ENCODE results near the gene CAPN8.
"Not testable (repeated sequence)": the region's sequence is repeated elsewhere in the genome, so short reads cannot be mapped to it uniquely, and the experiment has no call there.

Gene CAPN8

DNA sequence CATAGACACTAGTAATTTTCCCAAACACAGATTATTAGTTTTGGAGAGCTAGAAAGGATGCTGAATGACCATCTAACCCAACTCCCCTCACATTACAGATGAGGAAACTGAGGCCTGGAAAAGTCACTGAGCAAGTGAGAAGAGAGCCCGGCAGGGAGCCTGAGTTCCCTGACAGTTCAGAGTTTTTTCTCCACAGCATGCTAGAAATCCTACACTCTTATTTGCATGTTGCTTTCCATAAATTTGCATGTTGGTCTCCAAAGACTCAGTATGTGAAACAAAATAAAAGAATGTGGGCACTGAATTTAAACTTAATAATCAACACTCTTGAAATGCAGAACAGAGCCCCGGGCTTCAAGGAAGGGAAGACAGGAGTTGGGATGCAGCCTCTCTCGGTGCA, 140.0 kb downstream of the CAPN8 start:
- DNase-seq, result no peak

DNA sequence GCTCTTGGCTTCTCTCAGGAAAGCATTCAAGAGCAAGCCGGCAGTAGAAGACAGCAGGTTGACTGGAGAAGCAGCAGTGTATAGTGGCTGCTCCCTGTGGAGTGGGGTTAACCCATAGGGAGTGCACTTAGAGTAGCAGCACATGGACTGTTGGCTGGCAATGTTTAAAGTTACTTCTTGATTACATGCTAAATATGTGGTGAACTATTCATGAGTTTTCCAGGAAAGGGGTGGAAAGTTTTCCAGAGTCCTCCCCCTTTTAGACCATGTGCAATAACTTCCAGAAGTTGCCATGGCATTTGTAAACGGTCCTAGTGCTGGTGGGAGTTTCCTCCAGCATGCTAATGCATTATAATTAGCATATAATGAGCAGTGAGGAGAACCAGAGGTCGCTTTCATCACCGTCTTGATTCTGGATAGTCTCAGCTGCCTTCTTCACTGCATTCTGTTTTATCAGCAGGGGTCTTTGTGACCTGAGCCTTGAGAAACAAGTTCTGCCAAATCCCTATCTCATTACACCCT, 140.5 kb downstream of the CAPN8 start:
- DNase-seq, result no peak

DNA sequence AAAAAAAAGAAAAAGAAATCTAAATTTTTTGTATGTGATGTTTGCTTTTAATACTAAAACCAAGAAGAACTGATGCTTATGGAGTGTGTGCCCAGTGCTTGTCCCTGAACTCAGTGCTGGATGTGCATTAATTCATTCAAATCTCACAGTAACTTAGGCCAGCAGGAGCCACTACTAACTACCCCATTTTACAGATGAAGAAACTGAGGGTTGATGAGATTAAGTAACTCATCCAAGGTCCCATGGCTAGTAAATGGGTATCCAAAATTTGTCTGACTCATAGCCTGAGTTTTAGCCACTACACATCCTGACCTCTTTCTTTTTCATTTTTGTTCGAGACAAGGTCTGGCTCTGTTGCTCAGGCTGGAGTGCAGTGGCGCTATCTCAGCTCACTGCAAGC, 144.4 kb downstream of the CAPN8 start:
- no peak for DNase-seq

DNA sequence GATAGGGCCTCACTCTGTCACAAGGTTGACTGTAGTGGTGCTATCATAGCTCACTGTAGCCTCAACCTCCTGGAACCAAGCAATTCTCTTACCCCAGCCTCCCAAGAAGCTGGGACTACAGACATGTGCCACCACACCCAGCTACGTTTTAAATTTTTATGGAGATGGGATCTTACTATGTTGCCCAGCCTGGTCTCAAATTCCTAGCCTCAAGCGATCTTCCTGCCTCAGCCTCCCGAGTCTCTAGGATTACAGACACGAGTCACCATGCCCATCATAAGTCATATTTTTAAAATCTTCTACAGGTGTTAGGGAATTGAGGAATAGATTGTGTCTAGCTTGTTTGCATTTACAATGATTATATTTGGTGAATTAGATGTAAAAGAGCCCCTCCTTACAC, 145.3 kb downstream of the CAPN8 start:
- no peak for DNase-seq

DNA sequence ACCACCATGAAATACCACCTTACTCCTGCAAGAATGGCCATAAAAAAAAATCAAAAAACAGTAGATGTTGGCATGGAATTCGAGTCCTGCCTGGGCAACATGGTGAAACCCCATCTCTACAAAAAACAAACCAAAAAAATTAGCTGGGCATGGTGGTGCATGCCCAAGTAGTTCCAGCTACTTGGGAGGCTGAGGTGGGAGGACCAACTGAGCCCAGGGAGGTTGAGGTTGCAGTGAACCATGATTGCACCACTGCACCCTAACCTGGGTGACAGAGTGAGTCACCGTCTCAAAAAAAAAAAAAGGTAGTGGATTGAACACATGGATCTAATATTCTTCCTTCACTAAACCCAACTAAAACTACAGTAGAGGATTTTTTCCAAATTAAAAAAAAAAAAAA, 146.4 kb downstream of the CAPN8 start:
- DNase-seq, result no peak

DNA sequence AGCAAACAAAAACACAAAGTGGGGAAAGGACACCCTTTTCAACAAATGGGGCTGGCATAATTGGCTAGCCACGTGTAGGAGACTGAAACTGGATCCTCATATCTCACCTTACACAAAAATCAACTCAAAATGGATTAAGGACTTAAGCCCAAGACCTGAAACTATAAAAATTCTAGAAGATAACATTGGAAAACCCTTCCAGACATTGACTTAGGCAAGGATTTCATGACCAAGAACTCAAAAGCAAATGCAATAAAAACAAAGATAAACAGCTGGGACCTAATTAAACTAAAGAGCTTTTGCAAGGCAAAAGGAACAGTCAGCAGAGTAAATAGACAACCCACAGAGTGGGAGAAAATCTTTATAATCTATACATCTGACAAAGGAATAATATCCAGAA, 146.9 kb downstream of the CAPN8 start:
- not testable (repeated sequence) for DNase-seq

DNA sequence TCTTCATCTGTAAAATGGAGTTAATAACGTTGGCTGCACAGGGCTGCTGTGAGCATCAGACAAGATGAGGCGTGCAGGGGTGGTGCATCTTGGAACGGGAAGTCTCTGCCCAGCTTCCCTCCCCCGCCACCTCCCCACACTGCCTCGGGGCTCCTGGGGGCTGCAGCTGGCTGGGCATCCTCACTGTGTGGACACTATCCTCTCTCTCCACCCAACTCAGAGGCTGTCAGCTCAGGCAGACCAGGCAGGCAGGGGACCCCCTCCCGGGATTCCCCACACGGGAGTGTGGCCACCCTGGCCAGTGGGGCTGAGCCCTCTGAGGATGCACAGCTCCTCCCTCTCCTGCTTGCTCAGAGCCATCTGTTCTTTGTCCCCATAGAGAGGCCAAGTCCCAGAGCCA, 149.6 kb downstream of the CAPN8 start:
- DNase-seq, result no peak

DNA sequence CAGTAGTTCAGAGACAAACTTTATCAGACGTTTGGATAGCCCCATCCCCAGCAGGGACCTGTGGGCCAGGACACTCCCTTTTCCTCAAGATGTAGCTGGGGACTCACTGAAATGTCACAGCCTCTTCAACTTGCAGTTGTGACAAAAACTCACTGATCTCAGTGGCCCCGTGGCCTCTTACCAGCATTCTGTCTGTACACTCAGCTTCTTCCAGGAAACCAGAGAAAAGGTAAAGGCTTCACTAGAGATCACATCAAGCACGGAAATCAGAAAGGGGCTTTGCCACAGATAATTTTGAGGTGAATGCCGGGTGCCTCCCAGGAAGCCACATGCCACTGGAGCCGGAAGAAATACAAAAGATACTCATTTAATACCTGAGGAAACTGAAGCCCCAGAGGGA, 150.1 kb downstream of the CAPN8 start:
- DNase-seq, result no peak

DNA sequence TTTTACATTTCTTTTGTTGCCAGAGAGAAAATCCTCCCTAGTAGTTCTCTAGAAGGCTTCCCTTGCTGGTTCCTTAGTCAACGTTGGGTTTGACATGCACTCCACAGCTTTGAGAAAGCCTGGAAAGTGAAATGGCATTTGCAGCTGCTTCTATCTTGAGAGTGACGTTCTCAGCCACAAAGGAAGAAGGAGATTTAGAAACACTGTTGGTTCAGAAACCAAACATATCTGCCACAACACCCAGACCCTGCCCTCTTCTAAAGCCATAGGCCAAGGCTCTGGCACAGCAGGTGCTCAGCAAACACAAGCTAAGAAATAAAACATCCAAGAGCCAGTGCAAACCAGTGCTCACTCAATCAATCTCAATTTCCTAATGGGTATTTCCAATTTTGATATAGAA, 150.9 kb downstream of the CAPN8 start:
- DNase-seq, result no peak

DNA sequence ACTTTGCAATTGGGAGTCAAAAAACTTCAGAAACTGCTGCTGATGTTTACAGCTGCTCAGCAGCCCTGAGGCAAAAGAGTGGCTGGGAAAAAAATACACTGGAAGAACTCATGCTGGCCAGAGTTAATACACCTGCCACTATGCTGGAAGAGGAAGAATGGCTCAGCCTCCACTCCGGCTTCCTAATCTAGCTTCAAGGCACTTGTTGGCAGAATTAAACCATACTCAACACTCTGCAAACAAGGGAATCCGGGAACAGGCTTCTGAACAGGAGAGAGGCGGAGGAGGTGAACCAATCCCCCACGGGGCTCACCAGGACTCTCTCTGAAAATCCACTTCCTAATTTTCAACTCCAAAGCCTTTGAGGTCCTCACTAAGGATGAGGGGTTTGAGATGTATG, 152.2 kb downstream of the CAPN8 start:
- no peak for DNase-seq

DNA sequence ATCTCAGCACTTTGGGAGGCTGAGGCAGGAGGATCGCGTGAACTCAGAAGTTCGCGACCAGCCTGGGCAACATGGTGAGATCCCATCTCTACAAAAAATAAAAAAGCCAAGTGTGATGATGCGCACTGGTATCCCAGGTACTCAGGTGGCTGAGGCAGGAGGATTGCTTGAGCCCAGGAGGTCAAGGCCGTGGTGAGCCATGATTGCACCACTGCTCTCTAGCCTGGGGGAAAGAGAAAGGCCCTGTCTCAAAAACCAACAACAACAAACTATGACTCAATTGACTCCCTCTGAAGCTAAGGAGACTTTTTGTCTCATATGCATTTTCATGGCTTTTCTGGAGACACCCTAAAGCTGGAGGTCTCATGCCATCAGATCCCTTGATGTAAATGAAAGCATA, 153.4 kb downstream of the CAPN8 start:
- no peak for DNase-seq

DNA sequence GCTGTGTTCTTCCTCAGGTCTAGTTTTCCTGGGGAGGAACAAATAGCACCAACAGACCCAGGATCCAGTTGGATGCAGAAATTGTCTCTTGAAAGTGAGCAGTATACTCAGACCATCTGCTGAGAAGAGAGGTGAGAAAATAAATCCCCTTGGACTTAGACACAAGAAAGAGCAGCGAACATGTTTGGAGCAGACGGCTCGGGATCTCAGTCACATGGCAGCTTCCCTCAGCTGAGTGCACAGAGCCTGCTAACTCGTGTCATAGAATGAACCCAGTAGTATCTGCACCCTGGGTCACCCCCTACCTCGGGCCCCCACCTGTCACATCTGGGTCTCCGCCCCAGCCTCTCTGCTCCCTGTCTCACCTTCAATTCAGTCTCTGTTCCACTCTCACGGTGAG, 156.7 kb downstream of the CAPN8 start:
- no peak for DNase-seq

DNA sequence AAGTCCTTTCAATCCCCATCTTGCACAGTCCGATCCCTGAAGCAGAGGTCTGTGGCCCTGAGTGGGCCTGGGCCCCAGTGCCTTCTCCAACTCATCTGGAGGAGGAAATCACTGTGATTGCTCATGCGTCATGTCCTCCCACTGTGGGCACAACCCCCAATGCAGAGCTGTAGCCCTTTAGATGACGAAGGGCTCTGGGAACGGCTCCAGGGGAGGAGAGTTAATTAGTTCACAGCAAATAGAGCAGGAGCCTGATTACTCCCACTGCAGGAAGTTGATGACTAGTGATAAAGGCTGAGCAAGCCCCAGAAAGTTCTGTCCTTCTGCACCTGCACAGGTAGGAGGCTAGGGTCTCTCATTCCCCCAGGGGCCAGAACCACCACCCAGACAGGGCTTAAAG, 160.8 kb downstream of the CAPN8 start:
- peak; percentile 75 for DNase-seq

DNA sequence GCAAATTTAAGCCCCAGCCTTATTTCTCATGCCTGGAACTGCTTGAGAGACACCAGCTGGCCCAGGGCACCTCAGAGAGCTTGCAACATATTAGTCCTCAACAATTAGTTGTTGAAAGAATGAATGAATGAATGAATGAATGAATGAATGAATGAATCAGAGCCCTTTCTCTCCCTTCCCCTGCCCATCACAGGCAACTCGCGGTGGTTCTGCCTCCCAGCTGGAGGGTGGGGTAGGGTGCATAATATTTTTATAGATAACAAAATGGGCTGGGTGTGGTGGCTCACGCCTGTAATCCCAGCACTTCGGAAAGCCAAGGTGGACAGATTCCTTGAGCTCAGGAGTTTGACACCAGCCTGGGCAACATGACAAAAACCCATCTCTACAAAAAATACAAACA, 162.2 kb downstream of the CAPN8 start:
- no peak for DNase-seq

DNA sequence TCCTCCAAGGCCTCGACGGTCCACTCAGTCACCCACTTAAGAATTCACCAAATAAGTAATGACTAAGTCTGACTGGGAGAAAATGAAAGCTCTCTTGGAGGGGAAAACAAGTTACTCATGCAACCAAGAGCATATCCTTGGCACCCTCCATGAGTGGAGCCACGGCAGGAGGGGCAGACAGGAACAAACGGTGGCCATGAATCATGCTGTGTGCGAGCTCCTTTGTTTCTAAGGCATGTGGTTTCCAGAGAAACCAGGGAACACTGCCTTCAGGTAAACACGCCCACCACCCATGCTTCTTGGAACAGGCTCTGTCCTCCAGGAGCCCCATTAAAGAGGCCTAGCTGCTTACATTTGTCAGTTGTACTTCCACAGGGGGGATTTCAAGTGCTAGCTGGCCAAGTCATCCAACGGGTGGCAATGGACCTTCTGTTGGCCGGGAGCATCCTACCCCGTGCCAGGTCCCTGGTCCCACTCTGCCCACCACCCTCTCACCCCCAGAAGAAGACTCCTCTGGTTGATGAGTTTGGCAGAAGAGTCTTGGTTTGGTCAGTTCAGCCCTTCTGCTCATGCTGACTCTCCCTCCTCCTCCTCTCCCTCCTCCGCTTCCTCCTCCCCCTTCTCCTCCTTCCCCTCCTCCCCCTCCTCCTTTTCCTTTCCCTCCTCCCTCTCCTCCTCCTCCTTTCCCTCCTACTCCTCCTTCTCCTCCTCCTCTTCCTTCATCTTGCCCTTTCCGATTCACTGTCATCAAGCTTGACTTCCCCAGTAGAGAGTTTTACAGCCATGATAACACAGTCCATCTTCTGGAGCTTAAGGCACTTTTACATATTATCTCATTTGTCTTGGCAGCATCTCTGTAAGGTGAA, 164.7 kb downstream of the CAPN8 start:
- peak; percentile 74 for DNase-seq

DNA sequence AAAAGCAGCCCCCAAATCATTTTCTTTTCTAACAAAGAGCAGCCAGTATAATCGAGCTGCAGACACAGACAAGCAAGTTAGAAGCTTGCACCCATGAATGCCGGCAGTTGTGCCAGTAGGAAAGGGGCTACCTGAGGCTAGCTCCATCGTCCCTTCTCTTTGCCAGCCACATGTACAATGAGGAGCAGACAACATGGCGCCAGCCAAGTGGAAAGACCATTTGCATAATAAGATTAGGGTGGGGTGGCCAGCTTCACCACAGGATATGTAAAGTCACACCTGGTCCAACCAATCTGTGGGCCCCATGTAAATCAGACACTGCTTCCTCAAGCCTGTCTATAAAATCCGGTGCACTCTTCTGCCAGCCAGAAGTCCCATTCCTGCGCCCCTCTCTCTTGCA, 168.6 kb downstream of the CAPN8 start:
- no peak for DNase-seq

DNA sequence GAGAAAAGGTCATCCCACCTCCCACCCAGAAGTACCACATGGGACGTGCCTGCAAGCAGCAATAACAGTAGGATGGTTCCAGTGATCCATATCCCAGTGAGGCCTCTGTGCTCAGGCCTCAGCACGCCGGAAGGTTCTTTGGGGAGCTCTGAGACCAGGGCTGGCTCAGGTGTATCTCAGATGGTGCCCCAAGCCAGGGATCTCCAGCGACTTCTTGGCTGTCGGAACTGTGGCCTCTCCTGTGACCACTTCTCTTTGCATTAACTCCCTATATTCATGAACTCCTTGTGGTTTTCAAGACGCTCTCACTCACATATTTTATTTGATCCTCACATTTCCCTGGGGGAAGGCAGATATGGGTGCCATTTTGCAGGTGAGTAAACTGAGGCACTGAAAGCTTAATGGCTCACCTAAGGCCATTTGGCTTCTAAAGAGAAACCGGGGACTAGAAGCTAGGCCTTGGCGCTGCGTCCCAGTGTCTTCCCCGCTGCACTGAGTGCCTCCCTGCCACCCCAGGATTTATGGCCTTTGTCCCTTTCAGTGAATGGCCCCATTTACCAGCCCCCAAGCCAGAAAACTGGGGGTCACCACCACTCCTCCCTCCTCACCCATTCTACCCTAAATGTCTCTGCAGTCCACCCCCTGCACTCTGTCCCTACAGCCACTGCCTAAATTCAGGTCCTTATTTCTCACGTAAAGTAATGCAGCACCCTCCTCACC, 170.4 kb downstream of the CAPN8 start:
- DNase-seq, result no peak

DNA sequence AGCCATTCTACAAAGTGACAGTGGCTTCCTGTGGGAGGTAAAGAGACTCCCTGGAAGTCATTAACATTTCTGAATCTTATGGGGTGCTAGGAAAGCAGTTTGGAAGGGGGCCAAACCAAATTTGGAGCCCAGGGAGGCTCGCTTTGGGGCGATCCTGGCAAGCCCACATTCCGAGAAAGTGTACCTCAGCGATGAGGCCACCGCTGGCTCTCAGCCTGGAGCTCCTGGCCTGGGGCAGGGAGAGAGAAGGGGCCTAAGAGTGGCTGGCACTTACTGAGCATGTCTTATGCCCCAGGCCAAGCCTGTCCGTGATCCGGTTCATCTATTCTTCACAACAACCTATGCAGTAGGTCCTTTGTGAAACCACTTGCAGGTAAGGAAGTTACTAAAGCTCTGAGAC, 173.5 kb downstream of the CAPN8 start:
- peak; percentile 66 for DNase-seq
